IMR-90 (cell line): ENCODE measurements around the gene LRRC9. TPM values are rescaled to one million over a fixed set of nuclear protein-coding genes. Genes with fewer than 3 reads are reported as not detected.

ENCODE experiments used
- ATAC-seq: fragments of 200-7000 bp; cut with Tn5 transposase; 2 replicates; pipeline ENCODE4 v1.9.1; 2020; ENCODE audit warnings: low read depth, mild to moderate bottlenecking, moderate library complexity
- BruUV-seq: library from RNA; stranded (reverse); fragments of 400-500 nt; replicated peaks from 2 replicates; lab custom pipeline; 2021; lab: Mats Ljungman, UMichigan
- CTCF ChIA-PET: fragments of 300-600 bp; formaldehyde crosslinking; extraction: SDS; loops from one replicate; lab custom pipeline; 2021; ENCODE audit warnings: antibody characterized with exemption; lab: Yijun Ruan, JAX
- POLR2A ChIA-PET: fragments of 300-600 bp; sonication (Branson Sonifier 250); formaldehyde crosslinking; loops from one replicate; lab custom pipeline; 2022; ENCODE audit warnings: antibody characterized with exemption; ENCODE audit not compliant: unreplicated experiment; lab: Charles Lee
- DNase-seq: peaks from one replicate; pipeline ENCODE4 v3.0.0; 2013
- H2AFZ ChIP-seq: replicated peaks from 2 replicates; pipeline ENCODE3; 2013; ENCODE audit warnings: low read length, mild to moderate bottlenecking; ENCODE audit not compliant: poor library complexity
- H2AK5ac ChIP-seq: 2 replicates; pipeline ENCODE4 v1.6.1; 2013; ENCODE audit warnings: low read depth, low read length, inconsistent platforms
- H2AK9ac ChIP-seq: replicated peaks from 2 replicates; pipeline ENCODE3; 2013; ENCODE audit warnings: mild to moderate bottlenecking, low read depth, low read length, moderate library complexity; ENCODE audit not compliant: poor library complexity
- H2BK120ac ChIP-seq: 2 replicates; pipeline ENCODE4 v1.6.1; 2013; ENCODE audit warnings: low read depth, low read length, inconsistent platforms
- H2BK15ac ChIP-seq: 3 replicates; pipeline ENCODE4 v1.6.1; 2013; ENCODE audit warnings: low read depth, low read length, inconsistent platforms
- H2BK20ac ChIP-seq: 2 replicates; pipeline ENCODE4 v1.6.1; 2013; ENCODE audit warnings: low read depth, mild to moderate bottlenecking, inconsistent platforms, low read length, moderate library complexity
- H2BK5ac ChIP-seq: 2 replicates; pipeline ENCODE4 v1.6.1; 2013; ENCODE audit warnings: mild to moderate bottlenecking, low read depth, low read length, inconsistent platforms; ENCODE audit not compliant: poor library complexity, severe bottlenecking
- H3K14ac ChIP-seq: replicated peaks from 2 replicates; pipeline ENCODE4 v1.6.1; 2013; ENCODE audit warnings: low read depth, low read length, inconsistent platforms
- H3K18ac ChIP-seq: 2 replicates; pipeline ENCODE4 v1.6.1; 2013; ENCODE audit warnings: low read depth, low read length, control low read depth
- H3K23ac ChIP-seq: 2 replicates; pipeline ENCODE4 v1.6.1; 2013; ENCODE audit warnings: low read depth, low read length, inconsistent platforms
- H3K27ac ChIP-seq: 2 replicates; pipeline ENCODE4 v1.5.1; 2013; ENCODE audit warnings: mild to moderate bottlenecking, control low read depth, low read length; ENCODE audit not compliant: insufficient read depth
- H3K27me3 ChIP-seq: 2 replicates; pipeline ENCODE4 v1.6.1; 2013; ENCODE audit warnings: low read length; ENCODE audit not compliant: control insufficient read depth, insufficient read depth
- H3K36me3 ChIP-seq: 2 replicates; pipeline ENCODE4 v1.6.1; 2013; ENCODE audit warnings: low read length, mixed read lengths; ENCODE audit not compliant: control insufficient read depth, insufficient read depth
- H3K4ac ChIP-seq: 2 replicates; pipeline ENCODE4 v1.6.1; 2013; ENCODE audit warnings: low read depth, low read length, inconsistent platforms
- H3K4me1 ChIP-seq: 2 replicates; pipeline ENCODE4 v1.6.1; 2013; ENCODE audit warnings: low read length, mixed read lengths; ENCODE audit not compliant: control insufficient read depth, insufficient read depth
- H3K4me2 ChIP-seq: 2 replicates; pipeline ENCODE4 v1.6.1; 2013; ENCODE audit warnings: low read depth, mild to moderate bottlenecking, control low read depth, low read length, moderate library complexity
- H3K4me3 ChIP-seq: 2 replicates; pipeline ENCODE4 v1.5.1; 2013; ENCODE audit warnings: low read depth, mild to moderate bottlenecking, control low read depth, low read length, moderate library complexity; ENCODE audit not compliant: insufficient read depth
- H3K56ac ChIP-seq: 2 replicates; pipeline ENCODE4 v1.6.1; 2013; ENCODE audit warnings: low read length, inconsistent platforms; ENCODE audit not compliant: insufficient read depth; ENCODE audit errors: extremely low read depth
- H3K79me1 ChIP-seq, 2 experiments: 2 replicates each; pipeline ENCODE4 v1.6.1; 2013; ENCODE audit warnings: low read length in 2 of 2, inconsistent platforms in 1 of 2, low read depth in 1 of 2
- H3K9ac ChIP-seq: 2 replicates; pipeline ENCODE4 v1.6.1; 2013; ENCODE audit warnings: low read depth, low read length, control low read depth
- H3K9me1 ChIP-seq: 2 replicates; pipeline ENCODE4 v1.6.1; 2013; ENCODE audit warnings: low read length, inconsistent platforms; ENCODE audit not compliant: insufficient read depth
- H3K9me3 ChIP-seq: 2 replicates; pipeline ENCODE4 v1.6.1; 2013; ENCODE audit warnings: low read length; ENCODE audit not compliant: control insufficient read depth, insufficient read depth
- H4K20me1 ChIP-seq: 2 replicates; pipeline ENCODE4 v1.6.1; 2013; ENCODE audit warnings: low read length, inconsistent platforms; ENCODE audit not compliant: insufficient read depth
- H4K5ac ChIP-seq: 2 replicates; pipeline ENCODE4 v1.6.1; 2013; ENCODE audit warnings: mild to moderate bottlenecking, low read depth, low read length, control low read depth
- H4K8ac ChIP-seq, 2 experiments: 2 replicates each; pipeline ENCODE4 v1.6.1; 2013; ENCODE audit warnings: low read depth in 2 of 2, low read length in 2 of 2, control low read depth in 1 of 2, inconsistent platforms in 1 of 2
- H4K91ac ChIP-seq: 2 replicates; pipeline ENCODE4 v1.6.1; 2013; ENCODE audit warnings: low read depth, low read length, inconsistent platforms; ENCODE audit not compliant: insufficient read depth
- BHLHE40 ChIP-seq: fragments of 150-350 bp; IDR thresholded peaks from 2 replicates; pipeline ENCODE4 v1.6.1; 2016; ENCODE audit warnings: mild to moderate bottlenecking, low read depth, low read length
- CEBPB ChIP-seq: IDR thresholded peaks from 2 replicates; pipeline ENCODE4 v1.6.1; 2012; ENCODE audit warnings: low read depth, low read length, improper control_type of control experiment
- CHD1 ChIP-seq: IDR thresholded peaks from 2 replicates; pipeline ENCODE4 v1.6.1; 2012; ENCODE audit warnings: low read depth, low read length, improper control_type of control experiment
- CTCF ChIP-seq: conservative IDR thresholded peaks from 2 replicates; pipeline ENCODE4 v1.5.1; 2012; ENCODE audit warnings: mild to moderate bottlenecking, low read depth, low read length, improper control_type of control experiment
- ELK1 ChIP-seq: fragments of 150-350 bp; IDR thresholded peaks from 2 replicates; pipeline ENCODE4 v1.6.1; 2016; ENCODE audit warnings: low read depth, mild to moderate bottlenecking, low read length, moderate library complexity, borderline replicate concordance
- FOS ChIP-seq: fragments of 150-350 bp; IDR thresholded peaks from 2 replicates; pipeline ENCODE4 v1.6.1; 2016; ENCODE audit warnings: low read depth, low read length
- MAFK ChIP-seq: IDR thresholded peaks from 2 replicates; pipeline ENCODE4 v1.6.1; 2012; ENCODE audit warnings: low read depth, low read length, improper control_type of control experiment
- MAZ ChIP-seq: IDR thresholded peaks from 2 replicates; pipeline ENCODE4 v1.6.1; 2012; ENCODE audit warnings: low read depth, mild to moderate bottlenecking, low read length, improper control_type of control experiment, moderate library complexity, borderline replicate concordance
- MXI1 ChIP-seq: IDR thresholded peaks from 2 replicates; pipeline ENCODE4 v1.6.1; 2012; ENCODE audit warnings: low read depth, mild to moderate bottlenecking, low read length, moderate library complexity, borderline replicate concordance
- NFE2L2 ChIP-seq: fragments of 150-350 bp; IDR thresholded peaks from 2 replicates; pipeline ENCODE4 v1.6.1; 2016; ENCODE audit warnings: low read depth, mild to moderate bottlenecking, low read length
- POLR2A ChIP-seq: IDR thresholded peaks from 2 replicates; pipeline ENCODE4 v1.6.1; 2012; ENCODE audit warnings: mild to moderate bottlenecking, low read depth, low read length
- RAD21 ChIP-seq: IDR thresholded peaks from 2 replicates; pipeline ENCODE4 v1.6.1; 2012; ENCODE audit warnings: low read length, improper control_type of control experiment
- RCOR1 ChIP-seq: IDR thresholded peaks from 2 replicates; pipeline ENCODE4 v1.6.1; 2012; ENCODE audit warnings: mild to moderate bottlenecking, low read length, improper control_type of control experiment; ENCODE audit not compliant: insufficient replicate concordance
- RFX5 ChIP-seq: IDR thresholded peaks from 2 replicates; pipeline ENCODE4 v1.8.0; 2012; ENCODE audit warnings: low read depth, mild to moderate bottlenecking, low read length, moderate library complexity
- SMC3 ChIP-seq: fragments of 150-350 bp; IDR thresholded peaks from 2 replicates; pipeline ENCODE4 v1.6.1; 2016; ENCODE audit warnings: low read depth, mild to moderate bottlenecking, antibody characterized with exemption, low read length, moderate library complexity
- USF2 ChIP-seq: fragments of 150-350 bp; IDR thresholded peaks from 2 replicates; pipeline ENCODE4 v1.6.1; 2017; ENCODE audit warnings: mild to moderate bottlenecking, antibody characterized with exemption, low read length, low read depth
- WGBS, 2 experiments: methylation state at CpG; one replicate each; pipeline versions ENCODE4 v1.1.5 to v1.1.7; 2013; ENCODE audit warnings: missing lambda C conversion rate in 2 of 2; ENCODE audit not compliant: insufficient read length in 1 of 2; ENCODE audit errors: extremely low coverage in 2 of 2; 5-methylcytosine and 5-hydroxymethylcytosine counted together
- dilution Hi-C: fragments of 300-500 bp; cut with HindIII; formaldehyde crosslinking; loops from one replicate; pipeline ENCODE4 v1.14.3; 2018; ENCODE audit warnings: low sequenced_read_pairs; ENCODE audit not compliant: unreplicated experiment
- in situ Hi-C: fragments of 300-500 bp; cut with MboI; formaldehyde crosslinking; loops from 3 replicates; pipeline ENCODE4 v1.14.3; 2019; ENCODE audit warnings: low sequenced_read_pairs, inconsistent platforms, mixed read lengths
- intact Hi-C: fragments of 100-400 bp; cut with micrococcal nuclease; formaldehyde crosslinking; loops from 2 replicates; pipeline ENCODE4 v1.10.0; 2022
- polyA plus RNA-seq, 3 experiments: library from polyadenylated mRNA; depleted of rRNA; stranded (reverse); fragments of >200 nt; gene quantifications; 2 replicates each; pipeline ENCODE4 v1.2.3, GENCODE V29; 2012; ENCODE audit warnings: low replicate concordance in 1 of 3
- total RNA-seq: library from RNA; depleted of rRNA; stranded (reverse); fragments of >200 nt; gene quantifications from 2 replicates; pipeline ENCODE4 v1.2.3, GENCODE V29; 2012

Gene LRRC9
- total and polyA plus RNA-seq, 2 of the 4 experiments (the other 2 are of a cell fraction) = not detected

- no peak overlapping the region for H3K4me2 ChIP-seq
- H3K9ac ChIP-seq = no peak overlapping the region
- no peaks in the 10 kb centered on the region for H3K79me1 ChIP-seq
- ChIA-PET CTCF (no interaction called here), POLR2A (no interaction called here)
- H3K18ac ChIP-seq = no peak overlapping the region
- no peaks in the 10 kb centered on the region for H3K9me3 ChIP-seq
- no CpG with 5 or more reads among the region's 1 CpG for WGBS, 2 experiments
- H3K36me3 ChIP-seq = no peaks in the 10 kb centered on the region
- no peak overlapping the region for H3K27ac ChIP-seq
- TF ChIP-seq ELK1 = no peak
- no peak for TF ChIP-seq RCOR1
- no peak for TF ChIP-seq MAZ
- TF ChIP-seq CHD1 = no peak
- TF ChIP-seq RAD21 = no peak
- TF ChIP-seq CEBPB = no peak
- no peak for TF ChIP-seq POLR2A
- TF ChIP-seq RFX5 = no peak
- TF ChIP-seq MXI1 = no peak
- TF ChIP-seq NFE2L2 = no peak
- TF ChIP-seq CTCF = no peak
- no peak for TF ChIP-seq BHLHE40
- no peak for TF ChIP-seq SMC3
- no peak for TF ChIP-seq FOS
- no peak for TF ChIP-seq USF2
- TF ChIP-seq MAFK = no peak
- H4K20me1 ChIP-seq = no peaks in the 10 kb centered on the region
- H3K4me1 ChIP-seq = no peaks in the 10 kb centered on the region
- H2BK120ac ChIP-seq = no peak overlapping the region
- intact Hi-C loops = no loop called here
- dilution Hi-C loops = no loop called here
- no peak overlapping the region for H3K14ac ChIP-seq
- H3K27me3 ChIP-seq = no peaks in the 10 kb centered on the region; the same call in 1 of the 2 replicates
- no peaks in the 10 kb centered on the region for H3K9me1 ChIP-seq
- no peak overlapping the region for H3K56ac ChIP-seq
- no peak overlapping the region for H4K91ac ChIP-seq
- H2AFZ ChIP-seq = no peak overlapping the region
- no TSS peak for BruUV-seq
- H3K4me3 ChIP-seq = no peak overlapping the region
- no peak overlapping the region for H4K5ac ChIP-seq
- no peak overlapping the region for H2AK5ac ChIP-seq
- DNase-seq (no peak), ATAC-seq (no peak)
- no peak overlapping the region for H2BK20ac ChIP-seq
- H3K23ac ChIP-seq = no peak overlapping the region
- H2BK15ac ChIP-seq = no peak overlapping the region
- H2AK9ac ChIP-seq = no peak overlapping the region
- H3K4ac ChIP-seq = no peak overlapping the region
- no peak overlapping the region for H2BK5ac ChIP-seq
- in situ Hi-C loops = no loop called here
- H4K8ac ChIP-seq = no peak overlapping the region
Measured at GRCh38 chr14:59931237-59931636, 11.3 kb downstream of the LRRC9 start.
